ENCODE measurements around the gene HBG1.
"Not testable (repeated sequence)": the region's sequence is repeated elsewhere in the genome, so short reads cannot be mapped to it uniquely, and the experiment has no call there.

HBG1 gene

GRCh38 chr11:5249807-5250396 lies at the start of gene HBG1:
HBG1 (minus strand) TSS chr11:5249857; CDS start chr11:5249804, 53 bp downstream.
- not testable (repeated sequence) for DNase-seq (ENCODE audit: low read depth)

GRCh38 chr11:5298451-5298850 lies 48.8 kb upstream of the HBG1 start:
- DNase-seq (ENCODE audit: low read depth), result no peak

GRCh38 chr11:5297721-5298323 lies 48.2 kb upstream of the HBG1 start:
- no peak for DNase-seq (ENCODE audit: low read depth)

GRCh38 chr11:5294342-5294995 lies 44.8 kb upstream of the HBG1 start:
- DNase-seq (ENCODE audit: low read depth), result not testable (repeated sequence)

GRCh38 chr11:5293028-5293427 lies 43.4 kb upstream of the HBG1 start:
- no peak for DNase-seq (ENCODE audit: low read depth)

- no peak for DNase-seq (ENCODE audit: low read depth)
Measured at GRCh38 chr11:5291207-5291838, 41.7 kb upstream of the HBG1 start.

- DNase-seq (ENCODE audit: low read depth), result no peak
Measured at GRCh38 chr11:5290106-5290505, 40.4 kb upstream of the HBG1 start.

GRCh38 chr11:5289696-5290095 lies 40.0 kb upstream of the HBG1 start:
- DNase-seq (ENCODE audit: low read depth), result no peak

GRCh38 chr11:5288906-5289550 lies 39.4 kb upstream of the HBG1 start:
- no peak for DNase-seq (ENCODE audit: low read depth)

GRCh38 chr11:5288108-5288905 lies 38.6 kb upstream of the HBG1 start:
- no peak for DNase-seq (ENCODE audit: low read depth)

- no peak for DNase-seq (ENCODE audit: low read depth)
Measured at GRCh38 chr11:5286901-5287300, 37.2 kb upstream of the HBG1 start.

- no peak for DNase-seq (ENCODE audit: low read depth)
Measured at GRCh38 chr11:5286351-5286750, 36.7 kb upstream of the HBG1 start.

GRCh38 chr11:5285703-5286340 lies 36.2 kb upstream of the HBG1 start:
- no peak for DNase-seq (ENCODE audit: low read depth)

GRCh38 chr11:5284637-5285036 lies 35.0 kb upstream of the HBG1 start:
- DNase-seq (ENCODE audit: low read depth), result no peak

- no peak for DNase-seq (ENCODE audit: low read depth)
Measured at GRCh38 chr11:5283882-5284281, 34.2 kb upstream of the HBG1 start.

- no peak for DNase-seq (ENCODE audit: low read depth)
Measured at GRCh38 chr11:5283086-5283485, 33.4 kb upstream of the HBG1 start.

GRCh38 chr11:5282628-5283027 lies 33.0 kb upstream of the HBG1 start:
- no peak for DNase-seq (ENCODE audit: low read depth)

GRCh38 chr11:5281596-5281995 lies 31.9 kb upstream of the HBG1 start:
- DNase-seq (ENCODE audit: low read depth), result no peak

- no peak for DNase-seq (ENCODE audit: low read depth)
Measured at GRCh38 chr11:5280582-5281102, 31.0 kb upstream of the HBG1 start.

- no peak for DNase-seq (ENCODE audit: low read depth)
Measured at GRCh38 chr11:5279471-5280090, 29.9 kb upstream of the HBG1 start.

Measured in stimulated activated CD8-positive, alpha-beta memory T cell treated with anti-CD3 and anti-CD28 coated beads, Interleukin-15, amount 100 ng/mL, for 1 hour (primary cell).